ENCODE measurements around the gene TIMM29.

The TIMM29 gene

GRCh38 chr19:10975374-10976130 lies 46.9 kb downstream of the TIMM29 start:
- DNase-seq: no peak
- Mint-ChIP-seq H3K4me3 (no peak overlapping the region), H3K9me3 (no peaks in the 10 kb centered on the region), H3K27ac (no peak overlapping the region), H3K27me3 (no peaks in the 10 kb centered on the region), H3K4me1 (peaks cover 26% of the 10 kb centered on the region), H3K36me3 (peaks cover 1% of the 10 kb centered on the region)
- CTCF ChIA-PET: no interaction called here

GRCh38 chr19:10976131-10976892 lies 47.7 kb downstream of the TIMM29 start:
- Mint-ChIP-seq H3K4me1 (peaks cover 26% of the 10 kb centered on the region), H3K27me3 (no peaks in the 10 kb centered on the region), H3K36me3 (peaks cover 1% of the 10 kb centered on the region), H3K9me3 (no peaks in the 10 kb centered on the region), H3K4me3 (no peak overlapping the region), H3K27ac (no peak overlapping the region)
- DNase-seq: no peak
- CTCF ChIA-PET: no interaction called here

- CTCF ChIA-PET: no interaction called here
- no peak for DNase-seq
- Mint-ChIP-seq H3K27ac (no peak overlapping the region), H3K9me3 (no peaks in the 10 kb centered on the region), H3K4me1 (peaks cover 26% of the 10 kb centered on the region), H3K4me3 (no peak overlapping the region), H3K36me3 (peaks cover 1% of the 10 kb centered on the region), H3K27me3 (no peaks in the 10 kb centered on the region)
These were observed 49.1 kb downstream of the TIMM29 start for GRCh38 chr19:10977742-10978092.

Measured in activated naive CD4-positive, alpha-beta T cell treated with anti-CD3 and anti-CD28 coated beads, Interleukin-2, amount 10 ng/mL, durations not matched to agents 7 days and 5 days (primary cell).